Stimulated activated naive B cell treated with anti-CD40 and anti-IgM and Interleukin-4, amounts not matched to agents 10 μg/mL and 1 μg/mL and 100 μg/mL, for 72 hours (primary cell): Measurements from ENCODE around the gene FXYD6.
"Not testable (repeated sequence)": the region's sequence is repeated elsewhere in the genome, so short reads cannot be mapped to it uniquely, and the experiment has no call there.

Experiments used
- ATAC-seq, 2 donors: fragments of 150-1000 bp; cut with Tn5 transposase; replicated peaks; 2 replicates each; pipeline ENCODE4 v1.10.0; 2021; ENCODE audit warnings: moderate library complexity in 1 of 2
- DNase-seq: peaks from one replicate; pipeline ENCODE4 v3.0.0; 2021
- H3K27ac Mint-ChIP-seq: one replicate; pipeline ENCODE4 v1.8.0; 2022; ENCODE audit warnings: mild to moderate bottlenecking, mixed read lengths
- H3K27me3 Mint-ChIP-seq, 2 donors: one replicate each; pipeline ENCODE4 v1.8.0; 2022; ENCODE audit warnings: mixed read lengths in 2 of 2
- H3K36me3 Mint-ChIP-seq, 2 donors: one replicate each; pipeline ENCODE4 v1.8.0; 2022; ENCODE audit warnings: mixed read lengths in 2 of 2, mild to moderate bottlenecking in 1 of 2
- H3K4me1 Mint-ChIP-seq, 2 donors: one replicate each; pipeline ENCODE4 v1.8.0; 2022; ENCODE audit warnings: mixed read lengths in 2 of 2, mild to moderate bottlenecking in 1 of 2
- H3K4me3 Mint-ChIP-seq, 2 donors: one replicate each; pipeline ENCODE4 v1.8.0; 2022; ENCODE audit warnings: mild to moderate bottlenecking in 2 of 2, mixed read lengths in 2 of 2, moderate library complexity in 1 of 2
- H3K9me3 Mint-ChIP-seq, 2 donors: one replicate each; pipeline ENCODE4 v1.8.0; 2022; ENCODE audit warnings: mixed read lengths in 2 of 2, mild to moderate bottlenecking in 1 of 2

The FXYD6 gene

GRCh38 chr11:117816151-117816741 lies 60.2 kb downstream of the FXYD6 start:
- peaks cover 5 to 38% of the 10 kb centered on the region in 2 donors for H3K36me3 Mint-ChIP-seq
- H3K27ac Mint-ChIP-seq, result peak overlapping the region; percentile 100
- peaks cover 71 to 90% of the 10 kb centered on the region in 2 donors for H3K4me1 Mint-ChIP-seq
- ATAC-seq (no peak), DNase-seq (no peak)
- H3K4me3 Mint-ChIP-seq, result peak overlapping the region; percentile 94 to 100
- peaks cover 0 to 2% of the 10 kb centered on the region in 2 donors for H3K9me3 Mint-ChIP-seq
- H3K27me3 Mint-ChIP-seq, result no peaks in the 10 kb centered on the region

- H3K36me3 Mint-ChIP-seq, result peaks cover 7 to 47% of the 10 kb centered on the region in 2 donors
- peak; percentile 65 to 75 for ATAC-seq
- H3K4me3 Mint-ChIP-seq, result peak overlapping the region; percentile 94 to 100
- H3K4me1 Mint-ChIP-seq, result peaks cover 78 to 94% of the 10 kb centered on the region in 2 donors
- peak; percentile 88 for DNase-seq
- peak overlapping the region; percentile 100 for H3K27ac Mint-ChIP-seq
- peaks cover 0 to 2% of the 10 kb centered on the region in 2 donors for H3K9me3 Mint-ChIP-seq
- no peaks in the 10 kb centered on the region for H3K27me3 Mint-ChIP-seq
These were observed 61.1 kb downstream of the FXYD6 start for GRCh38 chr11:117815262-117815803.

GRCh38 chr11:117814766-117815261 lies 61.6 kb downstream of the FXYD6 start:
- H3K27me3 Mint-ChIP-seq, result no peaks in the 10 kb centered on the region
- H3K4me3 Mint-ChIP-seq, result peak overlapping the region; percentile 94 to 100
- peak; percentile 51 to 61 for ATAC-seq
- peak overlapping the region; percentile 100 for H3K27ac Mint-ChIP-seq
- H3K36me3 Mint-ChIP-seq, result peaks cover 9 to 51% of the 10 kb centered on the region in 2 donors
- peaks cover 0 to 2% of the 10 kb centered on the region in 2 donors for H3K9me3 Mint-ChIP-seq
- DNase-seq, result peak; percentile 90
- peaks cover 78 to 94% of the 10 kb centered on the region in 2 donors for H3K4me1 Mint-ChIP-seq

GRCh38 chr11:117814204-117814765 lies 62.2 kb downstream of the FXYD6 start:
- peak overlapping the region; percentile 94 to 100 for H3K4me3 Mint-ChIP-seq
- DNase-seq (no peak), ATAC-seq (no peak)
- peaks cover 80 to 95% of the 10 kb centered on the region in 2 donors for H3K4me1 Mint-ChIP-seq
- H3K27ac Mint-ChIP-seq, result peak overlapping the region; percentile 100
- no peaks in the 10 kb centered on the region for H3K27me3 Mint-ChIP-seq
- peaks cover 0 to 2% of the 10 kb centered on the region in 2 donors for H3K9me3 Mint-ChIP-seq
- H3K36me3 Mint-ChIP-seq, result peaks cover 9 to 54% of the 10 kb centered on the region in 2 donors

- Mint-ChIP-seq H3K36me3 (peaks cover 8 to 63% of the 10 kb centered on the region in 2 donors), H3K4me1 (peaks cover 59 to 73% of the 10 kb centered on the region in 2 donors), H3K27ac (peak overlapping the region; percentile 7), H3K4me3 (peak overlapping the region in 1 of 2 donors; percentile 33)
- H3K27me3 Mint-ChIP-seq, H3K9me3 Mint-ChIP-seq, DNase-seq, ATAC-seq: not testable (repeated sequence)
These were observed 66.4 kb downstream of the FXYD6 start for GRCh38 chr11:117810056-117810451.

- ATAC-seq (peak; percentile 87 to 90), DNase-seq (no peak)
- Mint-ChIP-seq H3K36me3 (peaks cover 12 to 68% of the 10 kb centered on the region in 2 donors), H3K4me3 (peak overlapping the region; percentile 2 to 33), H3K9me3 (no peaks in the 10 kb centered on the region), H3K27ac (peak overlapping the region; percentile 7), H3K4me1 (peaks cover 53 to 66% of the 10 kb centered on the region in 2 donors), H3K27me3 (no peaks in the 10 kb centered on the region)
These were observed 67.0 kb downstream of the FXYD6 start for GRCh38 chr11:117809236-117810055.

- H3K27ac Mint-ChIP-seq, result peak overlapping the region; percentile 44
- H3K9me3 Mint-ChIP-seq, result no peaks in the 10 kb centered on the region
- H3K27me3 Mint-ChIP-seq, result no peaks in the 10 kb centered on the region
- H3K36me3 Mint-ChIP-seq, result peaks cover 11 to 68% of the 10 kb centered on the region in 2 donors
- peak overlapping the region in 1 of 2 donors; percentile 2 for H3K4me3 Mint-ChIP-seq
- peaks cover 47 to 60% of the 10 kb centered on the region in 2 donors for H3K4me1 Mint-ChIP-seq
- DNase-seq (no peak), ATAC-seq (no peak)
These were observed 67.7 kb downstream of the FXYD6 start for GRCh38 chr11:117808784-117809183.

- Mint-ChIP-seq H3K9me3 (no peaks in the 10 kb centered on the region), H3K36me3 (peaks cover 11 to 66% of the 10 kb centered on the region in 2 donors), H3K27ac (no peak overlapping the region), H3K27me3 (no peaks in the 10 kb centered on the region), H3K4me1 (peaks cover 39 to 49% of the 10 kb centered on the region in 2 donors), H3K4me3 (no peak overlapping the region)
- DNase-seq (no peak), ATAC-seq (peak; percentile 56 to 65)
These were observed 68.8 kb downstream of the FXYD6 start for GRCh38 chr11:117807482-117808327.

- Mint-ChIP-seq H3K27ac (no peak overlapping the region), H3K4me1 (peaks cover 34 to 44% of the 10 kb centered on the region in 2 donors), H3K4me3 (no peak overlapping the region), H3K36me3 (peaks cover 11 to 66% of the 10 kb centered on the region in 2 donors), H3K27me3 (no peaks in the 10 kb centered on the region), H3K9me3 (no peaks in the 10 kb centered on the region)
- ATAC-seq, result no peak
- no peak for DNase-seq
These were observed 69.6 kb downstream of the FXYD6 start for GRCh38 chr11:117806846-117807245.

GRCh38 chr11:117805045-117805444 lies 71.4 kb downstream of the FXYD6 start:
- H3K27ac Mint-ChIP-seq, result no peak overlapping the region

GRCh38 chr11:117803896-117804295 lies 72.6 kb downstream of the FXYD6 start:
- Mint-ChIP-seq H3K4me3 (no peak overlapping the region), H3K36me3 (peaks cover 6 to 49% of the 10 kb centered on the region in 2 donors), H3K4me1 (peaks cover 10 to 15% of the 10 kb centered on the region in 2 donors), H3K27ac (peak overlapping the region; percentile 16), H3K9me3 (no peaks in the 10 kb centered on the region), H3K27me3 (peaks cover 0 to 8% of the 10 kb centered on the region in 2 donors)
- no peak for ATAC-seq
- DNase-seq, result no peak

More at GRCh38 chr11:117805045-117805444, 71.4 kb downstream of the FXYD6 start:
- H3K36me3 Mint-ChIP-seq, result peaks cover 7 to 49% of the 10 kb centered on the region in 2 donors
- peaks cover 21 to 27% of the 10 kb centered on the region in 2 donors for H3K4me1 Mint-ChIP-seq
- H3K27me3 Mint-ChIP-seq, result no peaks in the 10 kb centered on the region
- ATAC-seq (no peak), DNase-seq (no peak)
- no peak overlapping the region for H3K4me3 Mint-ChIP-seq
- H3K9me3 Mint-ChIP-seq, result no peaks in the 10 kb centered on the region

- Mint-ChIP-seq H3K4me1 (peaks cover 14 to 23% of the 10 kb centered on the region in 2 donors), H3K27ac (no peak overlapping the region), H3K36me3 (peaks cover 4 to 31% of the 10 kb centered on the region in 2 donors), H3K9me3 (no peaks in the 10 kb centered on the region), H3K27me3 (peaks cover 23 to 41% of the 10 kb centered on the region in 2 donors), H3K4me3 (no peak overlapping the region)
- DNase-seq (no peak), ATAC-seq (no peak)
These were observed 76.8 kb downstream of the FXYD6 start for GRCh38 chr11:117799634-117800033.

- Mint-ChIP-seq H3K4me3 (peak within 1 kb of the TSS; percentile 70 to 71), H3K27ac (peak within 1 kb of the TSS; percentile 85), H3K9me3 (no peaks in the 10 kb centered on the region), H3K4me1 (peaks cover 19 to 24% of the 10 kb centered on the region in 2 donors), H3K27me3 (peaks cover 46 to 68% of the 10 kb centered on the region in 2 donors), H3K36me3 (peaks cover 1 to 21% of the 10 kb centered on the region in 2 donors)
- ATAC-seq (peak; percentile 73 to 76), DNase-seq (no peak)
These were observed 79.5 kb downstream of the FXYD6 start, which contains the start of gene DSCAML1 for GRCh38 chr11:117796872-117797529. Gene DSCAML1 (minus strand): TSS chr11:117797216. CDS start chr11:117797079, 137 bp downstream.
